HepG2 (cell line): Measurements from ENCODE around the gene DDT. TPM values are rescaled to one million over a fixed set of nuclear protein-coding genes. Genes with fewer than 3 reads are reported as not detected.

Experiments
- AHDC1 ChIP-seq: sonication (generic); formaldehyde crosslinking; IDR thresholded peaks from 2 replicates; pipeline ENCODE4 v1.5.1; 2020; ENCODE audit warnings: mild to moderate bottlenecking, missing genetic modification reagents, borderline replicate concordance
- CBX1 ChIP-seq: IDR thresholded peaks from one replicate; pipeline ENCODE4 v1.6.1; 2016; ENCODE audit warnings: antibody characterized with exemption, low read depth
- CHCHD3 ChIP-seq: sonication (generic); formaldehyde crosslinking; IDR thresholded peaks from 2 replicates; pipeline ENCODE4 v1.8.0; 2022; ENCODE audit warnings: mild to moderate bottlenecking, missing genetic modification reagents, moderate library complexity
- ELK4 ChIP-seq: sonication (generic); formaldehyde crosslinking; IDR thresholded peaks from 2 replicates; pipeline ENCODE4 v1.9.0; 2021; ENCODE audit warnings: missing genetic modification reagents, borderline replicate concordance
- GATAD2A ChIP-seq: IDR thresholded peaks from 2 replicates; pipeline ENCODE4 v1.6.1; 2016
- HDAC1 ChIP-seq: sonication (generic); formaldehyde crosslinking; IDR thresholded peaks from 2 replicates; pipeline ENCODE4 v1.5.1; 2020; ENCODE audit warnings: mild to moderate bottlenecking, missing genetic modification reagents
- HDAC2 ChIP-seq: sonication (generic); formaldehyde crosslinking; IDR thresholded peaks from 2 replicates; pipeline ENCODE4 v1.4.0; 2020; ENCODE audit warnings: missing genetic modification reagents
- HOMEZ ChIP-seq: IDR thresholded peaks from 2 replicates; pipeline ENCODE4 v1.6.1; 2016; ENCODE audit warnings: low read depth
- KAT8 ChIP-seq: IDR thresholded peaks from 2 replicates; pipeline ENCODE4 v1.6.1; 2016; ENCODE audit warnings: missing genetic modification reagents, missing compliant biosample characterization
- MIER3 ChIP-seq: IDR thresholded peaks from 2 replicates; pipeline ENCODE4 v1.6.1; 2016; ENCODE audit warnings: missing compliant biosample characterization, borderline replicate concordance
- PHF20 ChIP-seq: sonication (generic); formaldehyde crosslinking; IDR thresholded peaks from 2 replicates; pipeline ENCODE4 v1.5.0; 2020; ENCODE audit warnings: mild to moderate bottlenecking, missing genetic modification reagents
- PLRG1 ChIP-seq: fragments of 450-650 bp; conservative IDR thresholded peaks from 2 replicates; pipeline ENCODE4 v1.6.1; 2016
- POGZ ChIP-seq: sonication (generic); formaldehyde crosslinking; IDR thresholded peaks from 2 replicates; pipeline ENCODE4 v1.4.0; 2020; ENCODE audit warnings: mild to moderate bottlenecking, missing genetic modification reagents
- RARG ChIP-seq: sonication (generic); formaldehyde crosslinking; IDR thresholded peaks from 2 replicates; pipeline ENCODE4 v1.4.0; 2020; ENCODE audit warnings: low read depth, mild to moderate bottlenecking, missing genetic modification reagents
- SAP130 ChIP-seq: IDR thresholded peaks from 2 replicates; pipeline ENCODE4 v1.6.1; 2016; ENCODE audit warnings: low read depth
- SP5 ChIP-seq: IDR thresholded peaks from 2 replicates; pipeline ENCODE4 v1.6.1; 2016; ENCODE audit warnings: low read depth, borderline replicate concordance
- ZBTB46 ChIP-seq: sonication (generic); formaldehyde crosslinking; IDR thresholded peaks from 2 replicates; pipeline ENCODE4 v1.4.0; 2020; ENCODE audit warnings: mild to moderate bottlenecking, missing genetic modification reagents, borderline replicate concordance
- ZNF317 ChIP-seq: sonication (generic); formaldehyde crosslinking; IDR thresholded peaks from 2 replicates; pipeline ENCODE4 v1.5.0; 2020; ENCODE audit warnings: mild to moderate bottlenecking, missing genetic modification reagents
- ZNF441 ChIP-seq: sonication (generic); formaldehyde crosslinking; IDR thresholded peaks from 2 replicates; pipeline ENCODE4 v1.7.0; 2021; ENCODE audit warnings: missing genetic modification reagents, borderline replicate concordance
- ZNF773 ChIP-seq: sonication (generic); formaldehyde crosslinking; IDR thresholded peaks from 2 replicates; pipeline ENCODE4 v1.4.0; 2020; ENCODE audit warnings: missing genetic modification reagents, borderline replicate concordance
- ZSCAN9 ChIP-seq: IDR thresholded peaks from 2 replicates; pipeline ENCODE4 v1.6.1; 2016; ENCODE audit warnings: borderline replicate concordance
- polyA plus RNA-seq, 8 experiments: library from polyadenylated mRNA; depleted of rRNA in 3 of 8; stranded (reverse) in 7 of 8; unstranded in 1 of 8; fragments of >200 nt; fragmentation: Illumina TruSeq in 4 of 8; extraction: Trizol in 4 of 8; gene quantifications; 2 replicates each; pipeline versions ENCODE4 v1.2.1 to v1.2.3, GENCODE V29; 2011 to 2016; ENCODE audit warnings: low read depth in 4 of 8, missing spikeins in 1 of 8, mixed read lengths in 1 of 8; ENCODE audit not compliant: insufficient read depth in 1 of 8
- total RNA-seq, 5 experiments: library from RNA; depleted of rRNA; stranded (reverse); fragments of >200 nt; fragmentation: Illumina TruSeq; extraction: Trizol; gene quantifications; 2 replicates each; pipeline ENCODE4 v1.2.3, GENCODE V29; 2016; ENCODE audit warnings: low read depth in 1 of 5

DDT gene
- total and polyA plus RNA-seq, 2 of the 13 experiments (the other 11 are each of a cell fraction or from before 2014, with no cell fraction given), result 143 to 181 TPM

GRCh38 chr22:23997092-23997491, 22.9 kb upstream of the DDT start (continued):
- TF ChIP-seq ZBTB46 (CRISPR knock-in tag) (no peak), ZNF773 (CRISPR knock-in tag) (no peak), ZNF317 (no peak), ZSCAN9 (CRISPR knock-in tag) (no peak), ELK4 (no peak), HDAC2 (CRISPR knock-in tag) (0 out of 2 replicates have a peak, but pooled peaks have one; percentile 26), PHF20 (CRISPR knock-in tag) (no peak), HOMEZ (CRISPR knock-in tag) (peak; percentile 41; the same call in 1 of the 2 replicates), RARG (no peak), ZNF441 (CRISPR knock-in tag) (no peak), CBX1 (no peak), KAT8 (CRISPR knock-in tag) (0 out of 2 replicates have a peak, but pooled peaks have one; percentile 33), MIER3 (CRISPR knock-in tag) (0 out of 2 replicates have a peak, but pooled peaks have one; percentile 32), CHCHD3 (CRISPR knock-in tag) (no peak), AHDC1 (peak; percentile 67; the same call in 1 of the 2 replicates), HDAC1 (CRISPR knock-in tag) (0 out of 2 replicates have a peak, but pooled peaks have one; percentile 36), SAP130 (CRISPR knock-in tag) (peak; percentile 28; the same call in 1 of the 2 replicates), SP5 (peak; percentile 91), POGZ (peak; percentile 43; the same call in 1 of the 2 replicates), GATAD2A (CRISPR knock-in tag) (peak; percentile 70), PLRG1 (no peak)
